ENCODE results near the gene ZNF598.

Gene ZNF598

GRCh38 chr16:1998852-1999801 is 10.5 kb downstream of the ZNF598 start:
- CTCF ChIA-PET, result interaction anchor here (0.6 kb wide), 1 partner anchor 68 kb away, joined by 3 read pairs; no protein-coding TSS in a partner anchor

GRCh38 chr16:1998360-1998835 is 11.2 kb downstream of the ZNF598 start:
- H3K27ac ChIP-seq (ENCODE audit: extremely low read depth, low read depth, low read length), result no peak overlapping the region
- ChIA-PET CTCF (no interaction called here), POLR2A (interaction anchor here (1.0 to 2.1 kb wide), 3 partner anchors 9 to 33 kb away, joined by 3 to 8 read pairs (median 3); partner anchors contain the start of gene RPS2)
- H3K4me1 ChIP-seq (ENCODE audit: control insufficient read depth, insufficient read depth, low read length), result no peaks in the 10 kb centered on the region
- TF ChIP-seq ZNF701 (tag by site-specific recombination; IDR thresholded peaks at IDR 0.05) (no peak), BCL6B (tag by site-specific recombination; IDR thresholded peaks at IDR 0.05) (no peak), PRDM4 (tag by site-specific recombination; IDR thresholded peaks at IDR 0.05) (no peak), ZFP37 (tag by site-specific recombination; IDR thresholded peaks at IDR 0.05) (no peak), ZNF544 (tag by site-specific recombination; IDR thresholded peaks at IDR 0.05) (no peak), ZBTB17 (tag by site-specific recombination; IDR thresholded peaks at IDR 0.05) (no peak)
- H3K36me3 ChIP-seq (ENCODE audit: control insufficient read depth in 2 of 2, insufficient read depth in 1 of 2, low read length in 2 of 2), result peaks cover 0 to 68% of the 10 kb centered on the region in 2 experiments; a peak in 2 of 3 replicates
- no peaks in the 10 kb centered on the region for H3K9me3 ChIP-seq (ENCODE audit: control insufficient read depth, insufficient read depth, low read depth, low read length)
- no peak overlapping the region for H3K4me3 ChIP-seq (ENCODE audit: low read depth, low read length)

More at GRCh38 chr16:1998852-1999801, 10.5 kb downstream of the ZNF598 start:
- Histone ChIP-seq H3K27ac (ENCODE audit: extremely low read depth, low read depth, low read length) (no peak overlapping the region), H3K4me1 (ENCODE audit: control insufficient read depth, insufficient read depth, low read length) (peaks cover 1% of the 10 kb centered on the region; the same call in 1 of the 2 replicates), H3K9me3 (ENCODE audit: control insufficient read depth, insufficient read depth, low read depth, low read length) (no peaks in the 10 kb centered on the region), H3K4me3 (ENCODE audit: low read depth, low read length) (no peak overlapping the region), H3K36me3 (ENCODE audit: control insufficient read depth in 2 of 2, insufficient read depth in 1 of 2, low read length in 2 of 2) (peaks cover 0 to 72% of the 10 kb centered on the region in 2 experiments; a peak in 2 of 3 replicates)
- TF ChIP-seq ZNF350 (tag by site-specific recombination; IDR thresholded peaks at IDR 0.05), result no peak
- TF ChIP-seq KLF7 (tag by site-specific recombination; IDR thresholded peaks at IDR 0.05; ENCODE audit: borderline replicate concordance), result no peak
- TF ChIP-seq GLIS2 (tag by site-specific recombination; IDR thresholded peaks at IDR 0.05), result peak; percentile 39; the same call in 1 of the 2 replicates
- peak; percentile 34; the same call in 1 of the 2 replicates for TF ChIP-seq EGR2 (tag by site-specific recombination; IDR thresholded peaks at IDR 0.05; ENCODE audit: low read depth)
- TF ChIP-seq ZNF658 (tag by site-specific recombination; IDR thresholded peaks at IDR 0.05), result no peak
- TF ChIP-seq PBX3 (CRISPR knock-in tag; IDR thresholded peaks at IDR 0.05), result no peak
- POLR2A ChIA-PET, result interaction anchor here (1.0 to 2.1 kb wide), 3 partner anchors 8 to 34 kb away, joined by 3 to 8 read pairs (median 3); partner anchors contain the start of gene RPS2
